NB4 (cell line): ENCODE data around the gene OR10A4.

Experiments used
- POLR2A ChIP-seq: IDR thresholded peaks from 2 replicates; pipeline ENCODE4 v1.6.1; 2011; ENCODE audit warnings: mild to moderate bottlenecking; ENCODE audit not compliant: insufficient read length; ENCODE audit errors: extremely low read depth
- TF ChIP-seq, protein P1 (sequence below): IDR thresholded peaks from one replicate; pipeline ENCODE4 v1.5.1; 2012; ENCODE audit warnings: low read depth, low read length

DNA sequence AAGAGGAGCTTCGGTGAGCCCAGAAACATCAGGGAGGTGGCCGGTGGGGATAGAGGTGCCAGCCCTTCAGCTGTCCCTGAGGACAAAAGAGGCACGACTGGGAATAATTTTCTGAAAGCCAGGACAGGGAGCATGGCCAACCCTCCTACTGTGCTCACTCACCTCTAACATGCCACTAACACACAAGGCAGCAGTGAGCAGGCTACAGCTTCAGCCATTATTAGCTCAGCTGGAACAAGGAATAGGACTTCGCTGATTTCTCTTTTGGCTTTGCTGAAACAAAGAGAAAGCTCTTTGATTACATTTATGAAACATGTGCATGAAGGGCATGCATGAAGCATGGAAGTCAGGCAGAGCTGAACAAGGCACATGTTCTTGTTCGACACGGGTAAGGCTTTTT, 43.1 kb upstream of the OR10A4 start:
- TF ChIP-seq, protein P1, sequence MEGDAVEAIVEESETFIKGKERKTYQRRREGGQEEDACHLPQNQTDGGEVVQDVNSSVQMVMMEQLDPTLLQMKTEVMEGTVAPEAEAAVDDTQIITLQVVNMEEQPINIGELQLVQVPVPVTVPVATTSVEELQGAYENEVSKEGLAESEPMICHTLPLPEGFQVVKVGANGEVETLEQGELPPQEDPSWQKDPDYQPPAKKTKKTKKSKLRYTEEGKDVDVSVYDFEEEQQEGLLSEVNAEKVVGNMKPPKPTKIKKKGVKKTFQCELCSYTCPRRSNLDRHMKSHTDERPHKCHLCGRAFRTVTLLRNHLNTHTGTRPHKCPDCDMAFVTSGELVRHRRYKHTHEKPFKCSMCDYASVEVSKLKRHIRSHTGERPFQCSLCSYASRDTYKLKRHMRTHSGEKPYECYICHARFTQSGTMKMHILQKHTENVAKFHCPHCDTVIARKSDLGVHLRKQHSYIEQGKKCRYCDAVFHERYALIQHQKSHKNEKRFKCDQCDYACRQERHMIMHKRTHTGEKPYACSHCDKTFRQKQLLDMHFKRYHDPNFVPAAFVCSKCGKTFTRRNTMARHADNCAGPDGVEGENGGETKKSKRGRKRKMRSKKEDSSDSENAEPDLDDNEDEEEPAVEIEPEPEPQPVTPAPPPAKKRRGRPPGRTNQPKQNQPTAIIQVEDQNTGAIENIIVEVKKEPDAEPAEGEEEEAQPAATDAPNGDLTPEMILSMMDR, result no peak
- TF ChIP-seq POLR2A, result no peak
